Left ventricle myocardium inferior (tissue), 1 donor: ENCODE results near the gene USO1. TPM values are rescaled to one million over a fixed set of nuclear protein-coding genes. Genes with fewer than 3 reads are reported as not detected.
"Not testable (repeated sequence)": the region's sequence is repeated elsewhere in the genome, so short reads cannot be mapped to it uniquely, and the experiment has no call there.

Experiments
- DNase-seq: peaks from one replicate; pipeline ENCODE4 v3.0.0-alpha.2; 2020
- H3K27ac ChIP-seq: fragments of 200-600 bp; replicated peaks from 2 replicates; pipeline ENCODE4 v1.8.0; 2021
- H3K27me3 ChIP-seq: fragments of 200-600 bp; 2 replicates; pipeline ENCODE4 v1.8.0; 2021; ENCODE audit warnings: low read depth
- H3K36me3 ChIP-seq: fragments of 200-600 bp; 2 replicates; pipeline ENCODE4 v1.8.0; 2021
- H3K4me1 ChIP-seq: fragments of 200-600 bp; 2 replicates; pipeline ENCODE4 v1.8.0; 2021
- H3K4me3 ChIP-seq: fragments of 200-600 bp; 2 replicates; pipeline ENCODE4 v1.8.0; 2021; ENCODE audit warnings: mild to moderate bottlenecking, moderate library complexity
- H3K9me3 ChIP-seq: fragments of 200-600 bp; replicated peaks from 2 replicates; pipeline ENCODE4 v1.8.0; 2021
- intact Hi-C: fragments of 100-400 bp; cut with micrococcal nuclease; formaldehyde crosslinking; loops from one replicate; pipeline ENCODE4 v1.11.0; 2022
- total RNA-seq: library from RNA; stranded (reverse); fragmentation: NEBNext Ultra II Directional; extraction: Animal tissue kit (Norgen Biotek cat#: 25700); gene quantifications from one replicate; pipeline ENCODE4 v1.2.1, GENCODE V29; 2021
- TF ChIP-seq, protein P1 (sequence below): fragments of 200-600 bp; IDR thresholded peaks from 2 replicates; pipeline ENCODE4 v1.8.0; 2021; ENCODE audit warnings: antibody characterized with exemption, mild to moderate bottlenecking, borderline replicate concordance
- donor health status: DM: no; HTN: yes; CAD: no; lungs with severe emphysema.

The USO1 gene
- total RNA-seq, 1 donor from 2014 or later: 84.3 TPM

DNA sequence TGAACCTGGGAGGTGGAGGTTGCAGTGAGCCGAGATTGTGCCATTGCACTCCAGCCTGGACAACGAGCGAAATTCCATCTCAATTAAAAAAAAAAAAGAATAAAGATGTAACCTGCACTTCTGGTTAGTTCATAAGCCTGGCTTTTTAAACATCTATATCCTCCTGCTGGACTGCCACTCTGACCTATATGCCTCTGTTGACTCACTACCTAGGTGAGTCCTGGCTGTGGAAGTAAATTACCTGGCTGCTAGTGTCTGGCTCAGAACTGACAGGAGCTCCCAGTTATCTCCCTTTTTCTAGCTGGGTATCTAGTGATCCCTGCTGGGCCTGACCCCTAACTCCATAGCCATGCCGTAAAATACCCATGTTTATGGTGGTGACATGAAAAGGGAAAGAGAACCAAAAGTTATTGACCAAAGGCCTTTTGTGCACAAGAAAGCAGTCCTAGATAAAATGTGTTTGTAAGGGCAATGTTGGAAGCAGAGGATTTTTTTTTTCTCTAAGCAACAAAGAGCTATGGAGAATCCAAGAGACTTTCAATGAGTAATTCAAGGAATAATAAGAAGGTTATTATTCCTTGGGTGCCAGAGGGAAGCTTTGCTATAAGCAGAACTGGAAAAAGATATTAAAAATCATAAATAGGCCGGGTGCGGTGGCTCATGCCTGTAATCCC lies 40.8 kb upstream of the USO1 start:
- no peaks in the 10 kb centered on the region for H3K27me3 ChIP-seq
- peaks cover 10% of the 10 kb centered on the region for H3K4me1 ChIP-seq
- no peak overlapping the region for H3K4me3 ChIP-seq
- no peaks in the 10 kb centered on the region for H3K36me3 ChIP-seq
- H3K9me3 ChIP-seq: no peaks in the 10 kb centered on the region
- no peak for DNase-seq
- intact Hi-C loops: no loop called here
- no peak overlapping the region for H3K27ac ChIP-seq
- TF ChIP-seq, protein P1, sequence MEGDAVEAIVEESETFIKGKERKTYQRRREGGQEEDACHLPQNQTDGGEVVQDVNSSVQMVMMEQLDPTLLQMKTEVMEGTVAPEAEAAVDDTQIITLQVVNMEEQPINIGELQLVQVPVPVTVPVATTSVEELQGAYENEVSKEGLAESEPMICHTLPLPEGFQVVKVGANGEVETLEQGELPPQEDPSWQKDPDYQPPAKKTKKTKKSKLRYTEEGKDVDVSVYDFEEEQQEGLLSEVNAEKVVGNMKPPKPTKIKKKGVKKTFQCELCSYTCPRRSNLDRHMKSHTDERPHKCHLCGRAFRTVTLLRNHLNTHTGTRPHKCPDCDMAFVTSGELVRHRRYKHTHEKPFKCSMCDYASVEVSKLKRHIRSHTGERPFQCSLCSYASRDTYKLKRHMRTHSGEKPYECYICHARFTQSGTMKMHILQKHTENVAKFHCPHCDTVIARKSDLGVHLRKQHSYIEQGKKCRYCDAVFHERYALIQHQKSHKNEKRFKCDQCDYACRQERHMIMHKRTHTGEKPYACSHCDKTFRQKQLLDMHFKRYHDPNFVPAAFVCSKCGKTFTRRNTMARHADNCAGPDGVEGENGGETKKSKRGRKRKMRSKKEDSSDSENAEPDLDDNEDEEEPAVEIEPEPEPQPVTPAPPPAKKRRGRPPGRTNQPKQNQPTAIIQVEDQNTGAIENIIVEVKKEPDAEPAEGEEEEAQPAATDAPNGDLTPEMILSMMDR: no peak

DNA sequence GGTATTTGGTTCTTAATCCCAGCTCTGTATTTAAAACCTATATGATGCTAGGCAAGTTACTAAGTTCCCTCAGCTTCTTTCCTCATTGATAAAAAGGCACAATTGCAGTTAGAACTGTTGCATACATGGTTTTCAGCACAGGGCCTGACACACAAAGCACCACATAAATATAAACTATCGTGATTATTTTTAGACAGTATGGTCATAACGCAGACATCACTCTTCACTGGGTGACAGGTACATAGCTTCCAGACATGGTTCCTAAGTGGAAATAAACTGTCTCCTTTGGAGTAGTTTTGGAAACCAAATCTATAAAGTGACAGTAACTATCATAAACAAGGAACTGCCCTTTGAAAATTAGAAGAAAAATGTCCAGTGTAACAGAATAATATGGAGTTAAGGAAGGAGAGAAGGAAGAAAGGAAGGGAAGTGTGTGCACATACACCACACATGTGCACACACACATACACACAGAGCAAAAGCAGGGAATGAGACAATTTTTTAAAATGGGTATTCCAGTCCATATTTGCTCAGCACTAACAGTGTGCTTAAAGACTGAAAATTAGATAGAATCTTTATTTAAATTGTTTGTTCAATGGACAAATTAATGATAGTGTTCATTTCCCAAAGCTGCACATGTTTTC lies 38.7 kb upstream of the USO1 start:
- TF ChIP-seq, protein P1: no peak
- Histone ChIP-seq H3K36me3 (no peaks in the 10 kb centered on the region), H3K27ac (peak overlapping the region; percentile 46), H3K9me3 (no peaks in the 10 kb centered on the region), H3K4me1 (peaks cover 10% of the 10 kb centered on the region), H3K27me3 (no peaks in the 10 kb centered on the region), H3K4me3 (no peak overlapping the region)
- intact Hi-C loops: no loop called here
- no peak for DNase-seq

DNA sequence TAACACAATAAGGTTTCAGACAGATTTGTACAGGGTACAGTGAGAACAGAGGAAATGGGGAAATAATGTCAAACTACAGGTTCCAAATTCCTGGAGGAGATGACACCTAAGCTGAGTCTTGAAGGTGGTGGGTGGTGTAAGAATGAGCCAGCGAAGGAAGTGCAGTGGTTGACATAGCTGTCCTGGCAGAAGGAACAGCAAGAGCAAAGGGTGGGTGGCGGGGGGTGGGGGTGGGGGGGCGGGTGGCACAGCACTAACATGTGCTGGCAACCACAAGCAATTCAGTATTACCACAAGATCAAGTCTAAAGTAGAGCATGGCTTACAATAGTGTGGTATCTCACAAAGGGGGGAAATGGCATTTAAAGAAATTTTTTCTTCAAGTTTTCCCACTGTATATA lies 38.0 kb upstream of the USO1 start:
- Histone ChIP-seq H3K9me3 (no peaks in the 10 kb centered on the region), H3K4me3 (no peak overlapping the region), H3K36me3 (no peaks in the 10 kb centered on the region), H3K4me1 (peaks cover 10% of the 10 kb centered on the region), H3K27ac (no peak overlapping the region), H3K27me3 (no peaks in the 10 kb centered on the region)
- intact Hi-C loops: no loop called here
- no peak for DNase-seq
- TF ChIP-seq, protein P1: no peak

DNA sequence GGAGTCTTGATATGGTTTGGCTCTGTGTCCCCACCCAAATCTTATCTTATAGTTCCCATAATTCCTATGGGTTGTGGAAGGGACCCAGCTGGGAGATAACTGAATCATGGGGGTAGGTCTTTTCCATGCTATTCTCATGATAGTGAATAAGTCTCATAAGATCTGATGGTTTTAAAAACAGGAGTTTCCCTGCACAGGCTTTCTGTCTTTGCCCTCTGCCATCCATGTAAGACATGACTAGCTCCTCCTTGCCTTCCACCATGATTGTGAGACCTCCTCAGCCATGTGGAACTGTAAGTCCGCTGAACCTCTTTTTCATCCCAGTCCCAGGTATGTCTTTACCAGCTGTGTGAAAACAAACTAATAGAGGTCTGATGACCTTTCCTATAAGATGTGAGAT lies 37.3 kb upstream of the USO1 start:
- H3K9me3 ChIP-seq, H3K36me3 ChIP-seq, DNase-seq, H3K27ac ChIP-seq, H3K4me3 ChIP-seq, intact Hi-C loops, H3K4me1 ChIP-seq, H3K27me3 ChIP-seq: not testable (repeated sequence)

DNA sequence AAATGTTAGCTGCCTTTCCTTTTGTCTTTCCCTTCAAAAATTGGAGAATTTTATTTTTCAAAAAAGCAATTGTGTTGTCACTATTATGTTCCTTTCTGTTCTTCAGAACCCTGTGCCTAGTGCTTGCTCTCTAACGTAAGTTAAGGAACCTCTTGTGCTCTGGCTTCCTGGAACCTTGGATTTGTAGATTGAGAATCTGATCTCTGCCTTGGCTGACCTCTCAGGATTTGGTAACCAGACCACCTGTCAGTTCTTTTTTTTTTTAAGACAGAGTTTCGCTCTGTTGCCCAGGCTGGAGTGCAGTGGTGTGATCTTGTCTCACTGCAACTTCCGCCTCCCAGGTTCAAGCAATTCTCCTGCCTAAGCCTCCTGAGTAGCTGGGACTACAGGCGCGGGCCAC lies 32.3 kb upstream of the USO1 start:
- H3K9me3 ChIP-seq, intact Hi-C loops, H3K4me3 ChIP-seq, DNase-seq, H3K27ac ChIP-seq, H3K27me3 ChIP-seq, H3K36me3 ChIP-seq: not testable (repeated sequence)
- H3K4me1 ChIP-seq: peaks cover 14% of the 10 kb centered on the region

DNA sequence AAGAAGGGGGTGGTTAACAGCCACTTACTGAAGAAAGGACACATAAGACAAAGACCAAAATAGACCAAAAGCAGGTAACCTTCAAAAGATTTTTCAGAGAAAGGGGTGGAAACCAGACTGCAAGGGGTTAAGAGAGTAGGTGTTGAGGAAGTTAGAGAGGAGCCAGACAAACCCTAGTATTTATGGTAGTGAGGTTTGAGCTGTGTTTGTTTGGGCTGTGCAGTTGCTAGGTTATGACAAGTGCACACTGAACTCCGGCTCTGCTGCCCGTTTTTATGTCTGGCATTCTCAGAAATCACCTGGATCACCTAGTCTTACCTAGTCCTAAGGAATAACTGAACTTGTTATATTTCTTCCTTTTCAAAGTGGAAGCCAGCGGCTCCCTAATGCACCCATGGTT lies 28.3 kb upstream of the USO1 start:
- Histone ChIP-seq H3K27me3 (no peaks in the 10 kb centered on the region), H3K4me3 (no peak overlapping the region), H3K4me1 (peaks cover 14% of the 10 kb centered on the region), H3K27ac (peak overlapping the region; percentile 48), H3K9me3 (no peaks in the 10 kb centered on the region), H3K36me3 (peaks cover 5% of the 10 kb centered on the region)
- TF ChIP-seq, protein P1: no peak
- no peak for DNase-seq
- intact Hi-C loops: no loop called here
